Testis (tissue), 2 donors: ENCODE data around the gene SORCS3.

ENCODE experiments used
- CTCF ChIP-seq, 3 experiments: fragments of 450-650 bp in 2 of 3; fragments of 200-600 bp in 1 of 3; sonication (generic) in 1 of 3; IDR thresholded peaks; one replicate each; pipeline ENCODE4 v1.5.1; 2016 to 2019; ENCODE audit warnings: antibody characterized with exemption in 3 of 3, mild to moderate bottlenecking in 2 of 3, moderate library complexity in 1 of 3
- POLR2A ChIP-seq: fragments of 450-650 bp; IDR thresholded peaks from one replicate; pipeline ENCODE4 v1.6.1; 2017; ENCODE audit warnings: antibody characterized with exemption, mild to moderate bottlenecking, moderate library complexity

- TF ChIP-seq POLR2A (no peak), CTCF (IDR thresholded peaks at IDR 0.05) (no peak)
Measured at GRCh38 chr10:104688251-104689042, 47.4 kb downstream of the SORCS3 start.
